ENCODE data around the gene TOGARAM2. TPM values are rescaled to one million over a fixed set of nuclear protein-coding genes. Genes with fewer than 3 reads are reported as not detected.

TOGARAM2 gene
- total and polyA plus RNA-seq, 2 of the 13 experiments (the other 11 are each of a cell fraction or from before 2014, with no cell fraction given): under 0.01 to 0.05 TPM

DNA sequence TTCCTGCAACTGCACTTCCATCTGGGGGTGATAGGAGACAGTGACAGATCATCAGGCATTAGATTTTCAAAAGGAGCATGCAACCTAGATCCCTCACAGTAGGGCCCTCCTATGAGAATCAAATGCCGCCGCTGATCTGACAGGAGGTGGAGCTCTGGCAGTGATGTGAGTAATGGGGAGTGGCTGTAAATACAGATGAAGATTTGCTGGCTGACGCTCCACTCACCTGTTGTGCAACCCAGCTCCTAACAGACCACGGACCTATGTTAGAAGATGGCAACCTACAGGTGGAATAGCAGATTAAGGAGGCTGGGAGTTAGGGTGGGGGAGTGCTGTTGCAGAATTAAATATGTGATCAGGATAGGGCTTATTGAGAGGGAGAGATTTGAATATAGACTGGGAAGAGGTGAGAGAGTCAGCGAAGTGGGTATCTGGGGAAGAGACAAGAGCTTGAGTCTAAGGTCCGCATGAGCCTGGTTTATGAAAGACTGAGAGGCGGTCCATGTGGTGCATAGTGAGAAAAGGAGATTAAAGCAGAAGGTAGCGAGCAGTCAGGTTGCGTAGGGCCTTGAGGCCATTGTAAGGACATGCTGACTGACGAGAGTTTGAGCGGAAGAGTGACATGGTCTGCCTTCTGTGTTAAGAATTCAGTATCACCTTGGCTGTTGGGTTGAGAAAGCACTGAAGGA lies 31.3 kb upstream of the TOGARAM2 start (continued):
- TF ChIP-seq HOXA7 (CRISPR knock-in tag; IDR thresholded peaks at IDR 0.05) (no peak), HNF4G (IDR thresholded peaks at IDR 0.05; ENCODE audit: borderline replicate concordance, low read depth, low read length) (0 out of 2 replicates have a peak, but pooled peaks have one; percentile 4), HNF4G (CRISPR knock-in tag; IDR thresholded peaks at IDR 0.05; ENCODE audit: borderline replicate concordance, low read depth) (no peak), ZNF337 (CRISPR knock-in tag; IDR thresholded peaks at IDR 0.05; ENCODE audit: borderline replicate concordance, low read depth) (no peak), CCAR2 (optimal IDR thresholded peaks at IDR 0.05; ENCODE audit: low read depth, low read length) (no peak), RXRA (CRISPR knock-in tag; IDR thresholded peaks at IDR 0.05) (no peak), ZNF546 (CRISPR knock-in tag; conservative IDR thresholded peaks at IDR 0.05) (no peak), CREM (IDR thresholded peaks at IDR 0.05) (no peak), CREM (CRISPR knock-in tag; IDR thresholded peaks at IDR 0.05) (no peak), EEA1 (CRISPR knock-in tag; IDR thresholded peaks at IDR 0.05; ENCODE audit: borderline replicate concordance) (no peak), GATA4 (IDR thresholded peaks at IDR 0.05; ENCODE audit: borderline replicate concordance, low read depth) (no peak), NFE2L1 (CRISPR knock-in tag; IDR thresholded peaks at IDR 0.05; ENCODE audit: borderline replicate concordance) (no peak), PAF1 (CRISPR knock-in tag; IDR thresholded peaks at IDR 0.05) (peak; percentile 44; the same call in 1 of the 2 replicates), TBX2 (CRISPR knock-in tag; IDR thresholded peaks at IDR 0.05; ENCODE audit: borderline replicate concordance) (no peak), HNF4A (CRISPR knock-in tag; IDR thresholded peaks at IDR 0.05) (no peak), GLI4 (CRISPR knock-in tag; IDR thresholded peaks at IDR 0.05; ENCODE audit: borderline replicate concordance) (no peak), TBX3 (IDR thresholded peaks at IDR 0.05; ENCODE audit: borderline replicate concordance) (no peak), ZNF746 (CRISPR knock-in tag; IDR thresholded peaks at IDR 0.05) (no peak)
- TF ChIP-seq, protein P1, sequence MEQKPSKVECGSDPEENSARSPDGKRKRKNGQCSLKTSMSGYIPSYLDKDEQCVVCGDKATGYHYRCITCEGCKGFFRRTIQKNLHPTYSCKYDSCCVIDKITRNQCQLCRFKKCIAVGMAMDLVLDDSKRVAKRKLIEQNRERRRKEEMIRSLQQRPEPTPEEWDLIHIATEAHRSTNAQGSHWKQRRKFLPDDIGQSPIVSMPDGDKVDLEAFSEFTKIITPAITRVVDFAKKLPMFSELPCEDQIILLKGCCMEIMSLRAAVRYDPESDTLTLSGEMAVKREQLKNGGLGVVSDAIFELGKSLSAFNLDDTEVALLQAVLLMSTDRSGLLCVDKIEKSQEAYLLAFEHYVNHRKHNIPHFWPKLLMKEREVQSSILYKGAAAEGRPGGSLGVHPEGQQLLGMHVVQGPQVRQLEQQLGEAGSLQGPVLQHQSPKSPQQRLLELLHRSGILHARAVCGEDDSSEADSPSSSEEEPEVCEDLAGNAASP (CRISPR knock-in tag; IDR thresholded peaks at IDR 0.05; ENCODE audit: borderline replicate concordance): no peak
- TF ChIP-seq, protein P2, sequence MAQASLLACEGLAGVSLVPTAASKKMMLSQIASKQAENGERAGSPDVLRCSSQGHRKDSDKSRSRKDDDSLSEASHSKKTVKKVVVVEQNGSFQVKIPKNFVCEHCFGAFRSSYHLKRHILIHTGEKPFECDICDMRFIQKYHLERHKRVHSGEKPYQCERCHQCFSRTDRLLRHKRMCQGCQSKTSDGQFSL (CRISPR knock-in tag; IDR thresholded peaks at IDR 0.05): no peak
- TF ChIP-seq, protein P3, sequence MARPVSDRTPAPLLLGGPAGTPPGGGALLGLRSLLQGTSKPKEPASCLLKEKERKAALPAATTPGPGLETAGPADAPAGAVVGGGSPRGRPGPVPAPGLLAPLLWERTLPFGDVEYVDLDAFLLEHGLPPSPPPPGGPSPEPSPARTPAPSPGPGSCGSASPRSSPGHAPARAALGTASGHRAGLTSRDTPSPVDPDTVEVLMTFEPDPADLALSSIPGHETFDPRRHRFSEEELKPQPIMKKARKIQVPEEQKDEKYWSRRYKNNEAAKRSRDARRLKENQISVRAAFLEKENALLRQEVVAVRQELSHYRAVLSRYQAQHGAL (CRISPR knock-in tag; IDR thresholded peaks at IDR 0.05; ENCODE audit: not compliant biosample characterization): no peak
- TF ChIP-seq, protein P4, sequence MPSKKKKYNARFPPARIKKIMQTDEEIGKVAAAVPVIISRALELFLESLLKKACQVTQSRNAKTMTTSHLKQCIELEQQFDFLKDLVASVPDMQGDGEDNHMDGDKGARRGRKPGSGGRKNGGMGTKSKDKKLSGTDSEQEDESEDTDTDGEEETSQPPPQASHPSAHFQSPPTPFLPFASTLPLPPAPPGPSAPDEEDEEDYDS (CRISPR knock-in tag; IDR thresholded peaks at IDR 0.05): no peak
- TF ChIP-seq, protein P5, sequence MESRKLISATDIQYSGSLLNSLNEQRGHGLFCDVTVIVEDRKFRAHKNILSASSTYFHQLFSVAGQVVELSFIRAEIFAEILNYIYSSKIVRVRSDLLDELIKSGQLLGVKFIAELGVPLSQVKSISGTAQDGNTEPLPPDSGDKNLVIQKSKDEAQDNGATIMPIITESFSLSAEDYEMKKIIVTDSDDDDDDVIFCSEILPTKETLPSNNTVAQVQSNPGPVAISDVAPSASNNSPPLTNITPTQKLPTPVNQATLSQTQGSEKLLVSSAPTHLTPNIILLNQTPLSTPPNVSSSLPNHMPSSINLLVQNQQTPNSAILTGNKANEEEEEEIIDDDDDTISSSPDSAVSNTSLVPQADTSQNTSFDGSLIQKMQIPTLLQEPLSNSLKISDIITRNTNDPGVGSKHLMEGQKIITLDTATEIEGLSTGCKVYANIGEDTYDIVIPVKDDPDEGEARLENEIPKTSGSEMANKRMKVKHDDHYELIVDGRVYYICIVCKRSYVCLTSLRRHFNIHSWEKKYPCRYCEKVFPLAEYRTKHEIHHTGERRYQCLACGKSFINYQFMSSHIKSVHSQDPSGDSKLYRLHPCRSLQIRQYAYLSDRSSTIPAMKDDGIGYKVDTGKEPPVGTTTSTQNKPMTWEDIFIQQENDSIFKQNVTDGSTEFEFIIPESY (CRISPR knock-in tag; IDR thresholded peaks at IDR 0.05): peak; percentile 47; the same call in 1 of the 2 replicates

Measured in HepG2 (cell line).